GM18498 (cell line): ENCODE results near the gene CHST3.

ENCODE experiments used
- ATAC-seq: cut with Tn5 transposase; IDR thresholded peaks from one replicate; pipeline ENCODE4 v1.9.1; 2021; ENCODE audit warnings: mild to moderate bottlenecking, moderate library complexity; ENCODE audit not compliant: unreplicated experiment

The CHST3 gene

DNA sequence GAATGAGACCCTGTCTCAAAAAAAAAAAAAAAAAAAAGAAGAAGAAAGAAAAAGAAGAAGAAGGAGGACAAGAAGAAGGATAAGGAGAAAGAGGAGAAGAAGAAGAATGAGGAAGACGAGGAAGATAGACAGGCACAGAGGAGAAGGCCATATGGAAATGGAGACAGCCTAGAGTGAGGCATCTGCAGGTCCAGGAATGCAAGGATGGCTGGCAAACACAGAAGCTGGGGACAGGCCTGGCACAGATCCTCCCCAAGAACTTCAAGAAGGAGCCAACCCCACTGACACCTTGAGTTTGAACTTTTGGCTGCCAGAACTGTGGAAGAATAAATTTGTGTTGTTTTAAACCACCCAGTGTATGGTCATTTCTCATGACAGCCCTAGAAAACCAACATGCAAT is 85.3 kb downstream of the CHST3 start:
- ATAC-seq: no peak

DNA sequence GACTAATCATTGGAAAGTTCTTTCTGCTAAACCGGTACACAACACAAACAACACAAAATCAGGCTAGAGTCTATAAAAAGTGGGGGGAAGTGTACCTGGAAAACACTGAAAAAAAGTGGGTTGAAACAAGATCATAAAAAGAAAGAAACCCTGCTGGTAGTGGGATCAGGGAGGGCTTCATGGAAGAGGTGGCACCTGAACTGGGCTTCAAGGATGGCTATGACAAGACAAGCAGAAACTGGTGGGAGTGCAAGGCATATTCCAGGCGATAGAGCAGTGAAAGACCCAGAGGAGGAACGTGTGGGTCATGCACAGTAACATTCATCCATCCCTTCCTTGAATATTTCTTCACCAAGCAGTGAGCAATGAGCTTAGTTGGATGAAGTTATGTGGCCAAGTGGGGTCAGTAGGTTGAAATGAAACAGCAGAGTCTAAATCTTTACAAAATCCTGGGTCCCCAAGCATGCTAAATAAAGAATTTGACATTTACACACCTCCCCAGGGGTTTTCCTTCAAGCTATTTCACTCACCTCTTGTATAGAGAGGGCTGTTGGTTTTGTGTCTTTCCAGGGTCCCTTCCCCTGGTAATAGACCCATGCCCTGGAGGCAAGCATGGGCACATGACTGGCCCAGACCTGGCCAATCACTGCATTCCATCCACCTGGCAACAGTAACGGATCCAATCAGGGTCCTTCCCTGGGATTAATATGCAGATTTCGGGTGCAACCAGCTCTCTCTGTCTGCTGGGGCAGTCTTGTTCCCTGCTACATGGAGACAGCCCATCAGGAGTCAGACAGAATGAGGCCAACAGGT is 86.0 kb downstream of the CHST3 start:
- ATAC-seq: no peak

DNA sequence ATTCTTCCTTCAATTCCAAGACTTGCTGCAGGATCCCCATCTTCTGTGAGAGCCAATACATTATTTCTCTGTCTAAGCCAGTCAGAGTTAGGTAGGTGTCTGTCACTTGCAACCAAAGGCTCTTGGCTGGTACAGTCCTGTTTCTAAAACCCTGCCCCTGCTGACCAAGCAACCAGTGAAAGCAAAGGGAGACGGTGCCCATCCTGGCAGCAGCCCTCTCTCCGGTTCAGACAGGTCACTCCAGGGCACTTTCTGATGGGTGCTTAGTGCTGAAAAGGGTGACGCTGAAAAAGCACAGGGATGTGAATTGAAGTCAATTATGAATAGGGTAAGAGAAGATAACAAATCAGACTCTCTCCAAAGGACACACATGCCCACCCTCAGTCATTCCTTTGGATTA is 86.7 kb downstream of the CHST3 start:
- ATAC-seq: no peak

DNA sequence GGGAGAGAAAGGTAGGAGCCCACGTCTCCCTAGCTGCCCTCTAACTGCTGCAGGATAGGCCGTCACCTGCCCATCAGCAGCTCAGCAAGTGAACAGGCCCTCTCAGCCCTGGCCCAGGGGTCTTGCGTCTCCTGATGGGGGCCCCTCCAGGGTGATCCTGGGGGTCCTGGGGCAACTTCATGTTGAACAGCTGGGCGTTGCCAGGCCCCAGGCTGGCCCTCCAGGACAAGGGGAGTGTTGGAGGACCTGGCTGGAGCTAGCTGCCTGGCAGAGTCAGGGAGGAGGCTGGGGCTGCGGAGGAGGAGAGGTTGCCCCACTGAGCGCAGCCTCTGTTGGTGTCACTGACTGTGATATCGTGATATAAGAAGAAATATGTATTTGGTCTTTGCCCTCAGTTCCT is 89.5 kb downstream of the CHST3 start:
- no peak for ATAC-seq

DNA sequence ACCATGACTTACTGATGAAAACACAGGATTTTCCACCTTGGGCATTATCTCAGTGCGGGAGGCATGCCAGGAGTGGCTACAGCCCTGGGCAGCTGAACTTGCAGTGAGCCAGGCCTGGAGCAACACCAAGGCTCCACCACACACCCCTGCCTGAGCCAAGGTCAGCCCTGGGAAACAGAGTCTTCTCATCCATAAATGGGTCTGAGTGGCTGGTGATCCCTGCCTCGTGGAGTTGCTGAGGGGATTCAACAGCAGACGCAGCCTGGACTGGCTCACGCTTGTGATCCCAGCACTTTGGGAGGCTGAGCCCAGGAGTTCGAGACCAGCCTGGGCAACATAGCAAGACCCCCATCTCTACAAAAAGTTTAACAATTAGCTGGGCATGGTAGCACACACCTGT is 91.9 kb downstream of the CHST3 start:
- no peak for ATAC-seq

DNA sequence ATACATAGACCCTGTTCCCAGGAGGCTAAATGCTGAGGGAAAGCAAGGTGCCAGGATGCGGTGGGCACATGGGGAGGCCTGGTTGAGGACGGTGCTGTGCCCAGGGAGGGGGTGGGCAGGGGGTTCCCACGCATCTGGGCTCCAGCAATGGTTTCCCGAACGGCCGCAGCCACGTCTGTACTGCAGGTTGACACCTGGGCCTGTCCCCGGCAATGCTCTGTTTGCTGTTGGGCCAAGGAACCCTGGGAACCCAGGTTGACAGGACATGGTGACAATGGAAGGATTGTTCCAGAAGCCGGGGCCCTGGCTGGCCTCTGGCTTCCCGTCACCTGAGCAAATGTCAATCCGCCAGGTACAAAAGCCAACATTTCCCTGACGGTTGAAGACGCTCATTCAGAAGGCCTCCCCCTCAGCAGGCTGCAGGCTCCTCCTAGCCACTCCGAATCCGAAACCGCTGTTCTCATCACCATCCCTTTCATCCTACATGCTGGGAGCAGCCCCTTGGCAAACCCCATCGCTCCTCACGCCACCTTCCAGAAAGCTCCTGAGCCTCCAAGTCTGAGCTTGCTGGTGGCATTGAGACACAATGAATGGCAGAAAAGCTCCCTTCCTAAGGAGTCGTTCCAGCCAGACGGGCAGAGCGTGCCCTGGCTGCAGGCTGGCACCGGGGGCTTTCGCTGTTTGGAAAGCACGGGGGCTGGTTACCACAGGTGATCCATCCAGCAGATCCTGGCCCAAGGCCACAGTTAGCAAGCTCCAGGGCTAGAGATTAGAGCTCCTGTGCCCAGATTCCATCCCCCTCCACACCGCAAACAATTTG is 92.9 kb downstream of the CHST3 start:
- no peak for ATAC-seq

DNA sequence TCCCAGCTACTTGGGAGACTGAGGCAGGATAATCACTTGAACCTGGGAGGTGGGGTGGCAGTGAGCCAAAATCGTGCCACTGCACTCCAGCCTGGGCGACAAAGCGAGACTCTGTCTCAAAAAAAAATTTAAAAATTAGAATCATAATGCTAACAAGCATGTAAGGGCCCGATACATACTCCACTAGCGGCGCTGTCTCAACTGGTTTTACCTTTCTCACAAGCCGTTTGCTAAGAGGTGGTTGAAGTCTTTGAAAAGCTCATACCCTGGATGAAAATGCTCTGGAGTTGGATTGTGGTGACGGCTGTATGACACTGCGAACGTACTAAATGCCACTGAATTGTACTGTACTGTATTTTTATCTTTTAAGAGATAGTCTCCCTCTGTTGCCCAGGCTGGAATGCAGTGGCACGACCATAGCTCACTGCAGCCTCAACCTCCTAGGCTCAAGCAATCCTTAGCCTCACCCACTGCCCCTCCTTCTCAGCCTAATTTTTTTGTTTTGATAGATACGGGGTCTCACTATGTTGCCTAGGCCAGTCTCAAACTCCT is 94.2 kb downstream of the CHST3 start:
- no peak for ATAC-seq

DNA sequence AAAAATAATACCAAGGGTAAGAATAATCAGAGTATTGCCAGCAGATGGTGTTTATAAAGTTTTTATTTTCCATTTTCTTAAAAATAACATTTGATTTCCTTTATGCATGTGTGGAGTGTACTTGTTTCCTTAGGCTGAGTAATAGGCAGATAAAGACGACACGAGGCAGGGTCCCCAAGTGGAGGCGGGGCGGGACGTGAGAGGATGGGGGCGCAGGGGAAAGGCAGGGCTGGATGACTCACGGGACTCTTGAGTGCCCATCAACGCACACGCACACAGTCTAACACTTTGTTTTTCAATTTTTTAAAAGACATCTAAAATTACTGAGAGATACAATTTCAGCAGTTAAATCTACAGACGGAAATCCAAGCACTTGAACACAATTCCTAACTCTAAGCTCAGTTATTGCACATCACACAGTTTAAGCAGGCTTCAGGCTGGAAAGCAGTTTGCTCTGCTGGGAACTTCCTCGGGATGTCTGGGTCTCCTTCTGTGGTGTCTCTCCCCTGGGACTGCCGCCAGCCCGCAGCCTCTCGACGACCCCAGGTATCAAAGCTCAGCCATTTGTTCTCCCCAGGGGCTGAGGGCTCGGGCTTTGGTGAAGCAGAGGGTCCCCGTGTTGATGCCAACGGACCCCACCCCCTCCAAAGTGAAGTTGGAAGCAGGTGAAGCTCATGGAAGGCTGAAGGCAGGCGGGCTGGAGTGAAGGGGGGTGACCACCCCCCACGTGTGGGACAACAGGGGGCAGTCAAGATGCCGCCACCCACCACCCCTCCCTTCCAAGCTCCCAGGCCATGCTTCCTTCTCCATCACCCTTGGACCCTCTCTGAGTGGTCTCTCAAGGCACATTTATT is 95.0 kb downstream of the CHST3 start:
- ATAC-seq: no peak

DNA sequence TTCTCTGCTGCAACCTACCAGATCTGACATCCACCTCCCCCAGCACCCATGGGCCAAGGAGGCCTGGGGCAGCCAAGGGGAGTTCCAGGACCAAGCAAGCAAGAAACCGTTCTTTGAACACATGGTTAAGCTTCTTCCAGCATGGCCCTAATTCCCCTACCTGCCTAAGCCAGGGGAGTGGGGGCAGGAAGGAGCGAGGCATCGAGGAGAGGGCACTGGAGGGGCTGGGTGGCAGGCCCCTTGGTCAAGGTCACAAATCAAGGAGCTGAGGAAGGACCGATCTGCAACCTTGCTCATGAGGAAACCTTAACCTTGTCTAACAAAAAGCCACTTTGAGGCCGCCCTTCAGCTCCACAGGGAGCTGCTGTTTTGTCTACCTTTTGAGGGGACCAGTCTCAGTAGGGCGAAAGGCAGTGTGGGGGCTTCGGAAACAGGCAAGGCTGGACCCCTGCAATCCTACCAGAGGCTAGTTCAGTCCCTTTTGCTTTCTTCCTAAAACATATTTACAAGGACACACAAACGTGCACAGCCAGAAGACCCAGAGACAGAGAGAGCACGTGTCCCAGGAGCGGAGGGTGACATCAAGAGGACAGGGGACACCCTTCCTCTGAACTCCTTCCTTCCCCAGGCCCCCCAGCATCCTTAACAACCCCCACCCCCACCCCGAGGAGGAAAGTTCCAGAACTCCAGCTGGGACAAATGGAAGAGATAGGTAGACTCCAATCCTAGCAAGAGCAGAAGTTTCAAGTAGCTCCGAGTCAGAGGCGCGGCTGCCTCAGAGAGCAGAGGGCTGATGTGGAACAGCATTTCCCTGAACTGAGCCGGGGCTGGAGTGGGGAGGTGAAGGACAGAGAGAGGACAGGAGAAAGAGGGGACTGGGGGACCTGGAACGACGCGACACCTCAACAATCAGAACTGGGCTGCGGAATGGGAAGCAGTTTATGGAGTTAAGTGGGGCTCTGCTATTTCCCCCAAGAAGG is 95.9 kb downstream of the CHST3 start:
- ATAC-seq: no peak

DNA sequence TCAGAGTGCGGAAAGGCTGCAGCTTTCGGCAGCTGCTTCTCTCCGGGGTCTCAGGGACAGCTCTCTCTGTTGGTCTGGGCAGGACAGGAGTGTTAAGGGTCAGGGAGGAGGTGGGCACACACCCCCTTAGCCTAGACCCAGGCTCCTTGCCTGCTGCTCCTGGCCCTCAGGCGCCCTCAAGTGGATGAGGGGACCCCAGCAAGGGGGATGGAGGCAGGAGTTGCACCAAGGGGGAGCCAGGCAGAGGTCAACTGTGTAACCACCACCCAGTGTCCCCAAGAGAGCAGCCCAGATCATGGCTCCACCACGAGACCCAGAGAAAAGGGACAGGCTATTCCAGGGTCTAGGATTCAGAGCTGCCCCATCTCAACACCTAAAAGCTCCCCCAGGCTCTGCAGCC is 97.3 kb downstream of the CHST3 start:
- no peak for ATAC-seq

DNA sequence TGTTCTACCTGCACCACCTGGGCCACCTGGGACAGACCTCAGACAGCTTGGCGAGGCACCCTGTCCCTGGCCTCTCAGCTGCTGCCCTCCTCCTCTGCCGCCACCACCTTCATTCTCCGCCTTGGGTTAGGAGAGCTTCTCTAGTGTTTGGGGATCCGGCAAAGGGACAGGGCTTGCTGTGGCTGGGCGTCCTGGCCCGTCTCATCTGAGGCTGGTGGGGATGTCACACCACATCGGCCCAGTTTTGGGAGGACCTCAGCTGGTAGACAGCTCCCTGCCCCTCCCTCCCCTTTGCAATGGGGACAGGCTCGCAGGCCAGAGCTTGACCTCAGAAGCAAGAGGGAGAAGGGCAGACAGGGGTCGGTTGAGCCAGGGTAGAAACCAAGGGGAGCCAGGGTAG is 97.7 kb downstream of the CHST3 start:
- no peak for ATAC-seq

DNA sequence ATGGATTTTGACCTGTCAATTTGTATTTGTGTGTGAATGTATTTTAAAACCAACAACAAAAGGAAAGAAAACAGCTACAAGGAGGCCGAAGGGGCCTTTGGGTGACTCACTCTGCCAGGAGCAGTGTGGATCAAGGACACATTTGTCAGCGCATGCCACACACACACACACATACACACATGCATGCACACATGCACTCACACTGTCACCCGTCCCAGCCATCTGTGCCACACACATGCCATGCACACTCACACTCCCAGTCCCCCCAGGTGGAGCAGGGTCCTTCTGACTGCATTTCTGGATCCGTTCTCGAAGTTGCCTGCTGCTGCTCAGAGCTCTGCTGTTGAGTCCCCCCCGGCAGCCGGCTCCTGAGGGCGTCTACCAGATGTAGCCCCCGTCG is 98.2 kb downstream of the CHST3 start:
- ATAC-seq: no peak
